H9 (cell line): ENCODE results near the gene ANTXR2. TPM values are rescaled to one million over a fixed set of nuclear protein-coding genes. Genes with fewer than 3 reads are reported as not detected.

Experiments used
- DNase-seq: peaks from one replicate; pipeline ENCODE4 v3.0.0-alpha.2; 2017
- H2AFZ ChIP-seq: one replicate; pipeline ENCODE4 v1.6.1; 2013; ENCODE audit warnings: mild to moderate bottlenecking, low read length, control low read depth, moderate library complexity
- H2AK5ac ChIP-seq: 2 replicates; pipeline ENCODE4 v1.6.1; 2013; ENCODE audit warnings: low read length, control low read depth, mixed read lengths; ENCODE audit not compliant: insufficient read length
- H2BK120ac ChIP-seq: one replicate; pipeline ENCODE4 v1.6.1; 2013; ENCODE audit warnings: low read depth, mild to moderate bottlenecking, low read length, control low read depth, inconsistent platforms; ENCODE audit not compliant: poor library complexity, severe bottlenecking
- H2BK12ac ChIP-seq: 2 replicates; pipeline ENCODE4 v1.6.1; 2013; ENCODE audit warnings: low read length, control low read depth, mixed read lengths, low read depth; ENCODE audit not compliant: insufficient read length
- H2BK15ac ChIP-seq: 2 replicates; pipeline ENCODE4 v1.6.1; 2013; ENCODE audit warnings: low read depth, low read length, control low read depth
- H2BK20ac ChIP-seq: one replicate; pipeline ENCODE4 v1.6.1; 2013; ENCODE audit warnings: low read depth, mild to moderate bottlenecking, low read length, control low read depth, inconsistent platforms; ENCODE audit not compliant: poor library complexity, severe bottlenecking
- H2BK5ac ChIP-seq: 2 replicates; pipeline ENCODE4 v1.6.1; 2013; ENCODE audit warnings: low read length, control low read depth, mixed read lengths; ENCODE audit not compliant: insufficient read length
- H3K14ac ChIP-seq: 2 replicates; pipeline ENCODE4 v1.6.1; 2013; ENCODE audit warnings: low read length, control low read depth; ENCODE audit not compliant: insufficient read depth
- H3K18ac ChIP-seq: 2 replicates; pipeline ENCODE4 v1.6.1; 2013; ENCODE audit warnings: low read depth, mild to moderate bottlenecking, mixed read lengths, low read length, control low read depth; ENCODE audit not compliant: insufficient read length
- H3K23ac ChIP-seq: 2 replicates; pipeline ENCODE4 v1.6.1; 2013; ENCODE audit warnings: low read length, control low read depth, mixed read lengths, low read depth; ENCODE audit not compliant: insufficient read length
- H3K23me2 ChIP-seq: 2 replicates; pipeline ENCODE4 v1.6.1; 2013; ENCODE audit warnings: low read depth, mild to moderate bottlenecking, mixed read lengths, low read length, control low read depth; ENCODE audit not compliant: insufficient read length, poor library complexity, severe bottlenecking
- H3K27ac ChIP-seq: 2 replicates; pipeline ENCODE4 v1.5.1; 2013; ENCODE audit warnings: low read length, control low read depth, mixed read lengths, low read depth; ENCODE audit not compliant: insufficient read length
- H3K27me3 ChIP-seq: 2 replicates; pipeline ENCODE4 v1.6.1; 2013; ENCODE audit warnings: low read length, control low read depth, inconsistent platforms; ENCODE audit not compliant: insufficient read depth
- H3K4ac ChIP-seq: 2 replicates; pipeline ENCODE4 v1.6.1; 2013; ENCODE audit warnings: low read depth, mild to moderate bottlenecking, control low read depth, inconsistent platforms, low read length, moderate library complexity
- H3K4me1 ChIP-seq: 2 replicates; pipeline ENCODE4 v1.6.1; 2013; ENCODE audit warnings: low read length, control low read depth, inconsistent platforms; ENCODE audit not compliant: insufficient read depth
- H3K4me2 ChIP-seq: 2 replicates; pipeline ENCODE4 v1.6.1; 2013; ENCODE audit warnings: low read length, control low read depth, mixed read lengths; ENCODE audit not compliant: insufficient read length, insufficient read depth
- H3K56ac ChIP-seq: 2 replicates; pipeline ENCODE4 v1.6.1; 2013; ENCODE audit warnings: low read depth, mild to moderate bottlenecking, mixed read lengths, low read length, control low read depth; ENCODE audit not compliant: insufficient read length
- H3K79me1 ChIP-seq: 2 replicates; pipeline ENCODE4 v1.6.1; 2013; ENCODE audit warnings: low read depth, mild to moderate bottlenecking, moderate library complexity, low read length, control low read depth, inconsistent platforms; ENCODE audit not compliant: insufficient read depth, poor library complexity, severe bottlenecking
- H3K79me2 ChIP-seq: 2 replicates; pipeline ENCODE4 v1.6.1; 2013; ENCODE audit warnings: low read length, control low read depth, inconsistent platforms; ENCODE audit not compliant: insufficient read depth
- H3K9ac ChIP-seq: 2 replicates; pipeline ENCODE4 v1.6.1; 2013; ENCODE audit warnings: low read length, control low read depth, mixed read lengths; ENCODE audit not compliant: insufficient read length; ENCODE audit errors: extremely low read depth
- H3K9me3 ChIP-seq: one replicate; pipeline ENCODE4 v1.6.1; 2013; ENCODE audit warnings: low read depth, low read length, inconsistent platforms; ENCODE audit not compliant: control insufficient read depth
- H3T11ph ChIP-seq: one replicate; pipeline ENCODE4 v1.6.1; 2013; ENCODE audit warnings: mild to moderate bottlenecking, low read length, control low read depth, inconsistent platforms
- H4K20me1 ChIP-seq: one replicate; pipeline ENCODE4 v1.6.1; 2013; ENCODE audit not compliant: control insufficient read depth, insufficient read length, insufficient read depth
- H4K5ac ChIP-seq: 2 replicates; pipeline ENCODE4 v1.6.1; 2013; ENCODE audit warnings: low read depth, mild to moderate bottlenecking, mixed read lengths, low read length, control low read depth; ENCODE audit not compliant: insufficient read length
- H4K8ac ChIP-seq: replicated peaks from 2 replicates; pipeline ENCODE4 v1.6.1; 2013; ENCODE audit warnings: low read length, control low read depth, mixed read lengths, low read depth; ENCODE audit not compliant: insufficient read length
- H4K91ac ChIP-seq: 2 replicates; pipeline ENCODE4 v1.6.1; 2013; ENCODE audit warnings: low read depth, mild to moderate bottlenecking, moderate library complexity, mixed read lengths, low read length, control low read depth; ENCODE audit not compliant: insufficient read length
- H3K27ac Mint-ChIP-seq, 3 experiments: 2 replicates in 2 of 3; 3 replicates in 1 of 3; pipeline ENCODE4 v1.8.0; 2020 to 2021; ENCODE audit warnings: mixed read lengths in 3 of 3, mild to moderate bottlenecking in 1 of 3, moderate library complexity in 1 of 3
- H3K27me3 Mint-ChIP-seq: 2 replicates; pipeline ENCODE4 v1.8.0; 2021; ENCODE audit warnings: low read depth, mild to moderate bottlenecking, moderate library complexity, mixed read lengths
- H3K36me3 Mint-ChIP-seq, 3 experiments: 2 replicates in 2 of 3; 3 replicates in 1 of 3; pipeline ENCODE4 v1.8.0; 2020 to 2021; ENCODE audit warnings: low read depth in 3 of 3, mixed read lengths in 3 of 3; ENCODE audit not compliant: insufficient read depth in 1 of 3
- H3K4me1 Mint-ChIP-seq, 2 experiments: 2 replicates each; pipeline ENCODE4 v1.8.0; 2020; ENCODE audit warnings: mixed read lengths in 2 of 2
- H3K4me3 Mint-ChIP-seq, 2 experiments: 2 replicates in 1 of 2; 3 replicates in 1 of 2; pipeline ENCODE4 v1.8.0; 2020 to 2021; ENCODE audit warnings: mild to moderate bottlenecking in 2 of 2, mixed read lengths in 2 of 2, moderate library complexity in 1 of 2
- H3K9me3 Mint-ChIP-seq, 2 experiments: 2 replicates in 1 of 2; 3 replicates in 1 of 2; pipeline ENCODE4 v1.8.0; 2020; ENCODE audit warnings: mild to moderate bottlenecking in 2 of 2, mixed read lengths in 2 of 2, moderate library complexity in 1 of 2
- CTCF ChIP-seq: fragments of 200-600 bp; sonication (generic); conservative IDR thresholded peaks from 3 replicates; pipeline ENCODE4 v1.8.0; 2021; ENCODE audit warnings: antibody characterized with exemption, mild to moderate bottlenecking
- WGBS: extraction: QIAGEN DNeasy Blood & Tissue Kit; methylation state at CpG from one replicate; pipeline ENCODE4 v1.1.7; 2013; ENCODE audit warnings: missing lambda C conversion rate, low lambda C conversion rate, mixed read lengths; ENCODE audit not compliant: insufficient read length; ENCODE audit errors: extremely low coverage; 5-methylcytosine and 5-hydroxymethylcytosine counted together
- total RNA-seq: library from RNA; stranded (reverse); gene quantifications from 2 replicates; pipeline ENCODE4 v1.2.1, GENCODE V29; 2021

The ANTXR2 gene
- total RNA-seq, 1 experiment from 2014 or later, result 4.7 TPM

GRCh38 chr4:80035336-80035735 lies 37.7 kb downstream of the ANTXR2 start:
- Histone ChIP-seq H4K5ac (no peak overlapping the region), H2BK15ac (no peak overlapping the region), H4K8ac (no peak overlapping the region), H3K27me3 (no peaks in the 10 kb centered on the region), H2AK5ac (no peak overlapping the region), H2BK20ac (no peak overlapping the region), H3K23me2 (no peaks in the 10 kb centered on the region), H3K14ac (no peak overlapping the region), H3K4me2 (no peak overlapping the region), H2BK5ac (no peak overlapping the region), H3K27ac (no peak overlapping the region), H3K4ac (no peak overlapping the region), H2BK120ac (no peak overlapping the region), H3K9ac (no peak overlapping the region), H3K79me2 (no peaks in the 10 kb centered on the region), H3K4me1 (no peaks in the 10 kb centered on the region), H3K9me3 (no peaks in the 10 kb centered on the region), H3T11ph (no peak overlapping the region), H4K20me1 (no peaks in the 10 kb centered on the region), H3K79me1 (no peaks in the 10 kb centered on the region), H2BK12ac (no peak overlapping the region), H3K56ac (no peak overlapping the region), H3K23ac (no peak overlapping the region), H3K18ac (no peak overlapping the region), H2AFZ (no peak overlapping the region), H4K91ac (no peak overlapping the region)
- H3K9me3 Mint-ChIP-seq, result no peaks in the 10 kb centered on the region
- no CpG with 5 or more reads among the region's 2 CpGs for WGBS
- no peaks in the 10 kb centered on the region for H3K4me1 Mint-ChIP-seq
- H3K27me3 Mint-ChIP-seq, result no peaks in the 10 kb centered on the region
- H3K4me3 Mint-ChIP-seq, result no peak overlapping the region
- no peak for DNase-seq
- H3K36me3 Mint-ChIP-seq, result no peaks in the 10 kb centered on the region
- H3K27ac Mint-ChIP-seq, result no peak overlapping the region
- no peak for TF ChIP-seq CTCF
